Measurements from ENCODE around the gene GOLGA6D. TPM values are rescaled to one million over a fixed set of nuclear protein-coding genes. Genes with fewer than 3 reads are reported as not detected.
"Not testable (repeated sequence)": the region's sequence is repeated elsewhere in the genome, so short reads cannot be mapped to it uniquely, and the experiment has no call there.

GOLGA6D gene
- total RNA-seq, 2 experiments from 2014 or later: not detected

GRCh38 chr15:75319231-75319897 lies 36.7 kb downstream of the GOLGA6D start:
- CTCF ChIA-PET: interaction anchor here (0.6 kb wide), 1 partner anchor 296 kb away, joined by 3 read pairs; no protein-coding TSS in a partner anchor
- H3K9me3 Mint-ChIP-seq (ENCODE audit: low read depth); H3K27ac Mint-ChIP-seq; intact Hi-C loops (cut with DNase I, micrococcal nuclease); DNase-seq; H3K4me1 Mint-ChIP-seq; H3K36me3 Mint-ChIP-seq (ENCODE audit: low read depth); POLR2A ChIA-PET; ATAC-seq; H3K27me3 Mint-ChIP-seq; H3K4me3 Mint-ChIP-seq: not testable (repeated sequence)

- H3K9me3 Mint-ChIP-seq (ENCODE audit: low read depth): no peaks in the 10 kb centered on the region
- no peak for ATAC-seq
- CTCF ChIA-PET: interaction anchor here (0.9 kb wide), 1 partner anchor 318 kb away, joined by 5 read pairs; the partner anchor contains the start of gene IMP3
Observed at GRCh38 chr15:75321711-75322110, 39.1 kb downstream of the GOLGA6D start.

GRCh38 chr15:75325922-75326321 lies 43.3 kb downstream of the GOLGA6D start:
- no peak for ATAC-seq
- intact Hi-C loops (cut with DNase I, micrococcal nuclease): no loop called here
- Mint-ChIP-seq H3K27ac (no peak overlapping the region), H3K4me1 (no peaks in the 10 kb centered on the region), H3K4me3 (no peak overlapping the region), H3K36me3 (ENCODE audit: low read depth) (no peaks in the 10 kb centered on the region), H3K27me3 (peaks cover 2% of the 10 kb centered on the region), H3K9me3 (ENCODE audit: low read depth) (no peaks in the 10 kb centered on the region)
- DNase-seq: no peak
- CTCF ChIA-PET: no interaction called here
- POLR2A ChIA-PET: no interaction called here

More at GRCh38 chr15:75321711-75322110, 39.1 kb downstream of the GOLGA6D start:
- no peak for DNase-seq
- Mint-ChIP-seq H3K4me1 (no peaks in the 10 kb centered on the region), H3K27ac (no peak overlapping the region), H3K36me3 (ENCODE audit: low read depth) (no peaks in the 10 kb centered on the region), H3K27me3 (no peaks in the 10 kb centered on the region), H3K4me3 (no peak overlapping the region)
- POLR2A ChIA-PET: no interaction called here
- intact Hi-C loops (cut with DNase I, micrococcal nuclease): no loop called here

- intact Hi-C loops (cut with DNase I, micrococcal nuclease): no loop called here
- Mint-ChIP-seq H3K27me3 (peaks cover 2% of the 10 kb centered on the region), H3K27ac (no peak overlapping the region), H3K9me3 (ENCODE audit: low read depth) (no peaks in the 10 kb centered on the region), H3K4me1 (no peaks in the 10 kb centered on the region), H3K4me3 (no peak overlapping the region), H3K36me3 (ENCODE audit: low read depth) (no peaks in the 10 kb centered on the region)
- ChIA-PET CTCF (no interaction called here), POLR2A (no interaction called here)
- DNase-seq (no peak), ATAC-seq (no peak)
Observed at GRCh38 chr15:75327005-75327404, 44.4 kb downstream of the GOLGA6D start.

GRCh38 chr15:75327491-75327890 lies 44.9 kb downstream of the GOLGA6D start:
- ATAC-seq (no peak), DNase-seq (no peak)
- ChIA-PET CTCF (no interaction called here), POLR2A (no interaction called here)
- intact Hi-C loops (cut with DNase I, micrococcal nuclease): no loop called here
- Mint-ChIP-seq H3K36me3 (ENCODE audit: low read depth) (no peaks in the 10 kb centered on the region), H3K27me3 (peaks cover 2% of the 10 kb centered on the region), H3K27ac (no peak overlapping the region), H3K4me3 (no peak overlapping the region), H3K4me1 (no peaks in the 10 kb centered on the region), H3K9me3 (ENCODE audit: low read depth) (no peaks in the 10 kb centered on the region)

GRCh38 chr15:75328493-75329314 lies 46.1 kb downstream of the GOLGA6D start:
- ATAC-seq (no peak), DNase-seq (no peak)
- CTCF ChIA-PET: no interaction called here
- Mint-ChIP-seq H3K4me1 (no peaks in the 10 kb centered on the region), H3K9me3 (ENCODE audit: low read depth) (no peaks in the 10 kb centered on the region), H3K4me3 (no peak overlapping the region), H3K36me3 (ENCODE audit: low read depth) (no peaks in the 10 kb centered on the region), H3K27me3 (peaks cover 2% of the 10 kb centered on the region), H3K27ac (no peak overlapping the region)
- intact Hi-C loops (cut with DNase I, micrococcal nuclease): no loop called here
- POLR2A ChIA-PET: no interaction called here

GRCh38 chr15:75329571-75329970 lies 46.9 kb downstream of the GOLGA6D start:
- intact Hi-C loops (cut with DNase I, micrococcal nuclease): no loop called here
- no peaks in the 10 kb centered on the region for H3K36me3 Mint-ChIP-seq (ENCODE audit: low read depth)
- peaks cover 2% of the 10 kb centered on the region for H3K27me3 Mint-ChIP-seq
- H3K27ac Mint-ChIP-seq: no peak overlapping the region
- ChIA-PET POLR2A (no interaction called here), CTCF (no interaction called here)
- ATAC-seq (no peak), DNase-seq (no peak)
- no peaks in the 10 kb centered on the region for H3K4me1 Mint-ChIP-seq
- no peaks in the 10 kb centered on the region for H3K9me3 Mint-ChIP-seq (ENCODE audit: low read depth)
- H3K4me3 Mint-ChIP-seq: no peak overlapping the region

- H3K27me3 Mint-ChIP-seq; H3K36me3 Mint-ChIP-seq (ENCODE audit: low read depth); POLR2A ChIA-PET; ATAC-seq; intact Hi-C loops (cut with DNase I, micrococcal nuclease); H3K27ac Mint-ChIP-seq; H3K9me3 Mint-ChIP-seq (ENCODE audit: low read depth); DNase-seq; CTCF ChIA-PET; H3K4me3 Mint-ChIP-seq: not testable (repeated sequence)
- H3K4me1 Mint-ChIP-seq: peaks cover 12% of the 10 kb centered on the region
Observed at GRCh38 chr15:75332093-75332492, 49.5 kb downstream of the GOLGA6D start.

GRCh38 chr15:75333654-75334419 lies 51.2 kb downstream of the GOLGA6D start:
- CTCF ChIA-PET: interaction anchor here (2.1 kb wide), 1 partner anchor 34 kb away, joined by 10 read pairs; no protein-coding TSS in a partner anchor
- H3K27me3 Mint-ChIP-seq; ATAC-seq; DNase-seq; intact Hi-C loops (cut with DNase I, micrococcal nuclease); POLR2A ChIA-PET; H3K9me3 Mint-ChIP-seq (ENCODE audit: low read depth); H3K27ac Mint-ChIP-seq; H3K4me3 Mint-ChIP-seq; H3K36me3 Mint-ChIP-seq (ENCODE audit: low read depth): not testable (repeated sequence)
- H3K4me1 Mint-ChIP-seq: peaks cover 12% of the 10 kb centered on the region

GRCh38 chr15:75335313-75335704 lies 52.7 kb downstream of the GOLGA6D start:
- ATAC-seq (no peak), DNase-seq (no peak)
- ChIA-PET CTCF (interaction anchor here (2.1 kb wide), 1 partner anchor 32 kb away, joined by 10 read pairs; no protein-coding TSS in a partner anchor), POLR2A (no interaction called here)
- H3K27me3 Mint-ChIP-seq: no peaks in the 10 kb centered on the region
- intact Hi-C loops (cut with DNase I, micrococcal nuclease): loop anchor here in 1 of 2 experiments (1.0 kb wide), 2 partner anchors 134 to 312 kb away; partner anchors contain the start of genes C15orf39 and PPCDC
- H3K36me3 Mint-ChIP-seq (ENCODE audit: low read depth): peaks cover 6% of the 10 kb centered on the region
- H3K27ac Mint-ChIP-seq: peak overlapping the region; percentile 88
- H3K4me3 Mint-ChIP-seq: peak overlapping the region; percentile 94
- H3K4me1 Mint-ChIP-seq: peaks cover 12% of the 10 kb centered on the region
- no peaks in the 10 kb centered on the region for H3K9me3 Mint-ChIP-seq (ENCODE audit: low read depth)

- no peaks in the 10 kb centered on the region for H3K27me3 Mint-ChIP-seq
- peak within 1 kb of the TSS; percentile 88 for H3K27ac Mint-ChIP-seq
- intact Hi-C loops (cut with DNase I, micrococcal nuclease): loop anchor here in 1 of 2 experiments (1.0 kb wide), 4 partner anchors 32 to 313 kb away; partner anchors contain the start of genes C15orf39, MAN2C1 and PPCDC
- DNase-seq: peak; percentile 95
- ATAC-seq: peak; percentile 88
- H3K36me3 Mint-ChIP-seq (ENCODE audit: low read depth): peaks cover 6% of the 10 kb centered on the region
- H3K9me3 Mint-ChIP-seq (ENCODE audit: low read depth): no peaks in the 10 kb centered on the region
- H3K4me1 Mint-ChIP-seq: peaks cover 12% of the 10 kb centered on the region
- peak within 1 kb of the TSS; percentile 94 for H3K4me3 Mint-ChIP-seq
- CTCF ChIA-PET: interaction anchor here (0.9 to 2.1 kb wide), 2 partner anchors 32 kb away, joined by 6 to 10 read pairs; no protein-coding TSS in a partner anchor
- POLR2A ChIA-PET: interaction anchor here (0.7 kb wide), 1 partner anchor 15 kb away, joined by 3 read pairs; no protein-coding TSS in a partner anchor
Observed at GRCh38 chr15:75335705-75336355, 53.2 kb downstream of the GOLGA6D start, which contains the start of gene COMMD4. Gene COMMD4 (plus strand): TSS chr15:75336063. CDS start chr15:75336090, 27 bp downstream.
